NB4 (cell line): ENCODE measurements around the gene MEIOB.
A peak's percentile ranks its signal among the peaks of the same experiment; 100 is the strongest.

Experiments
- DNase-seq: peaks from one replicate; pipeline ENCODE4 v3.0.0; 2010; ENCODE audit warnings: low read depth
- H3K4me3 ChIP-seq: one replicate; pipeline ENCODE4 v1.5.1; 2011; ENCODE audit warnings: mild to moderate bottlenecking, low read depth, low read length, moderate library complexity
- CTCF ChIP-seq: IDR thresholded peaks from one replicate; pipeline ENCODE4 v1.5.1; 2012; ENCODE audit warnings: low read depth, low read length
- MAX ChIP-seq: IDR thresholded peaks from 2 replicates; pipeline ENCODE4 v1.6.1; 2011; ENCODE audit warnings: low read depth, low read length
- MYC ChIP-seq: IDR thresholded peaks from 2 replicates; pipeline ENCODE4 v1.6.1; 2011; ENCODE audit warnings: low read depth, low read length
- POLR2A ChIP-seq: IDR thresholded peaks from 2 replicates; pipeline ENCODE4 v1.6.1; 2011; ENCODE audit warnings: mild to moderate bottlenecking; ENCODE audit not compliant: insufficient read length; ENCODE audit errors: extremely low read depth

Gene MEIOB

GRCh38 chr16:1825864-1826690 lies 45.9 kb downstream of the MEIOB start:
- TF ChIP-seq CTCF (no peak), POLR2A (no peak), MAX (peak; percentile 48)
- DNase-seq: peak; percentile 80
- H3K4me3 ChIP-seq: peak overlapping the region; percentile 62

- peak overlapping the region; percentile 62 for H3K4me3 ChIP-seq
- no peak for DNase-seq
- no peak for TF ChIP-seq MYC
These were observed 46.5 kb downstream of the MEIOB start for GRCh38 chr16:1825381-1825863.

GRCh38 chr16:1823821-1824220 lies 48.1 kb downstream of the MEIOB start:
- DNase-seq: peak; percentile 83
- TF ChIP-seq CTCF (peak; percentile 53), POLR2A (no peak)
- H3K4me3 ChIP-seq: no peak overlapping the region

GRCh38 chr16:1822801-1823200 lies 49.2 kb downstream of the MEIOB start:
- no peak for TF ChIP-seq POLR2A
- TF ChIP-seq MAX: no peak
- no peak for TF ChIP-seq CTCF
- no peak for TF ChIP-seq MYC
- H3K4me3 ChIP-seq: no peak overlapping the region
- no peak for DNase-seq

GRCh38 chr16:1821861-1822611 lies 49.9 kb downstream of the MEIOB start:
- no peak overlapping the region for H3K4me3 ChIP-seq
- no peak for DNase-seq
- TF ChIP-seq MAX (no peak), CTCF (no peak), POLR2A (no peak), MYC (no peak)

- H3K4me3 ChIP-seq: no peak overlapping the region
- no peak for TF ChIP-seq POLR2A
- DNase-seq: no peak
These were observed 51.0 kb downstream of the MEIOB start for GRCh38 chr16:1820946-1821290.
